ENCODE results near the gene PPP1R1C.

Gene PPP1R1C

GRCh38 chr2:182097571-182098164 is 112.0 kb downstream of the PPP1R1C start:
- no peak for TF ChIP-seq REST (IDR thresholded peaks at IDR 0.05; ENCODE audit: insufficient read depth in 1 of 2, low read depth in 2 of 2, low read length in 2 of 2)
- no peak for TF ChIP-seq POLR2AphosphoS5 (IDR thresholded peaks at IDR 0.05; ENCODE audit: low read depth, low read length)
- no peak for TF ChIP-seq SIN3A (IDR thresholded peaks at IDR 0.05; ENCODE audit: borderline replicate concordance, insufficient read depth, low read length)
- no peak for TF ChIP-seq TAF1 (IDR thresholded peaks at IDR 0.05; ENCODE audit: borderline replicate concordance, insufficient read depth, low read length)
- no peak for TF ChIP-seq FOXP2 (optimal IDR thresholded peaks at IDR 0.05; ENCODE audit: borderline replicate concordance, extremely low read depth, extremely low read length, insufficient read depth)

- TF ChIP-seq SIN3A (IDR thresholded peaks at IDR 0.05; ENCODE audit: borderline replicate concordance, insufficient read depth, low read length): no peak
- TF ChIP-seq REST (IDR thresholded peaks at IDR 0.05; ENCODE audit: insufficient read depth in 1 of 2, low read depth in 2 of 2, low read length in 2 of 2): no peak
- no peak for TF ChIP-seq POLR2AphosphoS5 (IDR thresholded peaks at IDR 0.05; ENCODE audit: low read depth, low read length)
Observed at GRCh38 chr2:182098648-182099047, 113.0 kb downstream of the PPP1R1C start.

GRCh38 chr2:182101263-182101662 is 115.6 kb downstream of the PPP1R1C start:
- TF ChIP-seq SIN3A (IDR thresholded peaks at IDR 0.05; ENCODE audit: borderline replicate concordance, insufficient read depth, low read length): no peak
- TF ChIP-seq POLR2AphosphoS5 (IDR thresholded peaks at IDR 0.05; ENCODE audit: low read depth, low read length): no peak
- TF ChIP-seq FOXP2 (optimal IDR thresholded peaks at IDR 0.05; ENCODE audit: borderline replicate concordance, extremely low read depth, extremely low read length, insufficient read depth): no peak
- no peak for TF ChIP-seq TAF1 (IDR thresholded peaks at IDR 0.05; ENCODE audit: borderline replicate concordance, insufficient read depth, low read length)
- no peak for TF ChIP-seq REST (IDR thresholded peaks at IDR 0.05; ENCODE audit: insufficient read depth in 1 of 2, low read depth in 2 of 2, low read length in 2 of 2)

- TF ChIP-seq TAF1 (IDR thresholded peaks at IDR 0.05; ENCODE audit: borderline replicate concordance, insufficient read depth, low read length) (no peak), POLR2AphosphoS5 (IDR thresholded peaks at IDR 0.05; ENCODE audit: low read depth, low read length) (no peak), FOXP2 (optimal IDR thresholded peaks at IDR 0.05; ENCODE audit: borderline replicate concordance, extremely low read depth, extremely low read length, insufficient read depth) (no peak), REST (IDR thresholded peaks at IDR 0.05; ENCODE audit: insufficient read depth in 1 of 2, low read depth in 2 of 2, low read length in 2 of 2) (no peak), SIN3A (IDR thresholded peaks at IDR 0.05; ENCODE audit: borderline replicate concordance, insufficient read depth, low read length) (no peak)
Observed at GRCh38 chr2:182103526-182103925, 117.9 kb downstream of the PPP1R1C start.

- TF ChIP-seq POLR2AphosphoS5 (IDR thresholded peaks at IDR 0.05; ENCODE audit: low read depth, low read length) (no peak), TAF1 (IDR thresholded peaks at IDR 0.05; ENCODE audit: borderline replicate concordance, insufficient read depth, low read length) (no peak), FOXP2 (optimal IDR thresholded peaks at IDR 0.05; ENCODE audit: borderline replicate concordance, extremely low read depth, extremely low read length, insufficient read depth) (no peak), REST (IDR thresholded peaks at IDR 0.05; ENCODE audit: insufficient read depth in 1 of 2, low read depth in 2 of 2, low read length in 2 of 2) (no peak), SIN3A (IDR thresholded peaks at IDR 0.05; ENCODE audit: borderline replicate concordance, insufficient read depth, low read length) (no peak)
Observed at GRCh38 chr2:182110347-182110746, 124.7 kb downstream of the PPP1R1C start.

Measured in PFSK-1 (cell line).